ENCODE measurements around the gene NF1.

- TF ChIP-seq CTCF (IDR thresholded peaks at IDR 0.05) (no peak), POLR2A (IDR thresholded peaks at IDR 0.05) (no peak)
These were observed 35.8 kb upstream of the NF1 start for GRCh38 chr17:31058976-31059375.

Data from tibial nerve (tissue), 3 donors.